NB4 (cell line): ENCODE data around the gene WDR35.
A peak's percentile ranks its signal among the peaks of the same experiment; 100 is the strongest.

ENCODE experiments used
- CTCF ChIP-seq: IDR thresholded peaks from one replicate; pipeline ENCODE4 v1.5.1; 2012; ENCODE audit warnings: low read depth, low read length
- POLR2A ChIP-seq: IDR thresholded peaks from 2 replicates; pipeline ENCODE4 v1.6.1; 2011; ENCODE audit warnings: mild to moderate bottlenecking; ENCODE audit not compliant: insufficient read length; ENCODE audit errors: extremely low read depth

- TF ChIP-seq POLR2A (no peak), CTCF (peak; percentile 71)
Observed at GRCh38 chr2:19955544-19956422, 34.1 kb downstream of the WDR35 start.
